Fibroblast of lung (primary cell): ENCODE data around the gene PANK1.

Experiments used
- EZH2 ChIP-seq: IDR thresholded peaks from 2 replicates; pipeline ENCODE4 v1.5.1; 2012; ENCODE audit warnings: low read length, control low read depth, mild to moderate bottlenecking; ENCODE audit errors: missing control alignments
- TF ChIP-seq, protein P1 (sequence below), 2 donors: IDR thresholded peaks in 1 of 2; conservative IDR thresholded peaks in 1 of 2; 1 replicate in 1 of 2; 2 replicates in 1 of 2; pipeline ENCODE4 v1.5.1; 2011 to 2012; ENCODE audit warnings: low read length in 2 of 2, control low read depth in 1 of 2, inconsistent platforms in 1 of 2, low read depth in 1 of 2, mild to moderate bottlenecking in 1 of 2

DNA sequence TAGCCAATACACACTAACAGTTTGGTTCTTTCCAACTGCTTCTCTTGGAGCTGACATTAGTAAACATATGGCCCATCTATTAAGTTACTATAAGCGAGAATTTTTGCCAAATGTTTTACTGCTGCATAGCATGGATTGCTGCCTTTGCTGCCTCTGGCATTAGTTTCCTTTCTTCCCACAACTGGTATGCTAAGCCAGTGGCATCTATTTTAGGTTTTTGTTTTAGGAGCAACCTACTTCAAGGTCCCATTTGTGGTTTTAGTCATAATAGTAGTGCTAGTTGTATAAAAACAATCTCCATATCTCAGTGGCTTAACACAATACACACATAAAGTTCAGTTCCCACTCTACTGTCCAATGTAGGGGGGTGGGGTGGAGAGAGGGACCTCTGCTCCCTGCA, 25.9 kb upstream of the PANK1 start:
- TF ChIP-seq, protein P1, sequence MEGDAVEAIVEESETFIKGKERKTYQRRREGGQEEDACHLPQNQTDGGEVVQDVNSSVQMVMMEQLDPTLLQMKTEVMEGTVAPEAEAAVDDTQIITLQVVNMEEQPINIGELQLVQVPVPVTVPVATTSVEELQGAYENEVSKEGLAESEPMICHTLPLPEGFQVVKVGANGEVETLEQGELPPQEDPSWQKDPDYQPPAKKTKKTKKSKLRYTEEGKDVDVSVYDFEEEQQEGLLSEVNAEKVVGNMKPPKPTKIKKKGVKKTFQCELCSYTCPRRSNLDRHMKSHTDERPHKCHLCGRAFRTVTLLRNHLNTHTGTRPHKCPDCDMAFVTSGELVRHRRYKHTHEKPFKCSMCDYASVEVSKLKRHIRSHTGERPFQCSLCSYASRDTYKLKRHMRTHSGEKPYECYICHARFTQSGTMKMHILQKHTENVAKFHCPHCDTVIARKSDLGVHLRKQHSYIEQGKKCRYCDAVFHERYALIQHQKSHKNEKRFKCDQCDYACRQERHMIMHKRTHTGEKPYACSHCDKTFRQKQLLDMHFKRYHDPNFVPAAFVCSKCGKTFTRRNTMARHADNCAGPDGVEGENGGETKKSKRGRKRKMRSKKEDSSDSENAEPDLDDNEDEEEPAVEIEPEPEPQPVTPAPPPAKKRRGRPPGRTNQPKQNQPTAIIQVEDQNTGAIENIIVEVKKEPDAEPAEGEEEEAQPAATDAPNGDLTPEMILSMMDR (conservative IDR thresholded peaks at IDR 0.05 in 1 of 2, IDR thresholded peaks at IDR 0.05 in 1 of 2; ENCODE audit: low read depth in 1 of 2, low read length in 2 of 2) = no peak
- no peak for TF ChIP-seq EZH2
